Measurements from ENCODE around the gene CHN1. TPM values are rescaled to one million over a fixed set of nuclear protein-coding genes. Genes with fewer than 3 reads are reported as not detected.

Gene CHN1
- total RNA-seq, 4 donors from 2014 or later, result 7.8 to 9.7 (median 9.4) TPM

GRCh38 chr2:174901075-174901474, 104.1 kb downstream of the CHN1 start:
- no peak overlapping the region for H3K27ac ChIP-seq
- H3K4me3 ChIP-seq (replicated peaks in 1 of 3), result no peak overlapping the region
- no peak for DNase-seq

GRCh38 chr2:174897286-174897685, 107.9 kb downstream of the CHN1 start:
- Histone ChIP-seq H3K4me1 (no peaks in the 10 kb centered on the region), H3K27ac (no peak overlapping the region), H3K9me3 (no peaks in the 10 kb centered on the region), H3K4me3 (replicated peaks in 1 of 3) (no peak overlapping the region), H3K36me3 (no peaks in the 10 kb centered on the region), H3K27me3 (no peaks in the 10 kb centered on the region)
- 79 to 85% methylated on average over 6 of the region's 6 CpGs for WGBS, 2 donors
- DNase-seq, result no peak
- TF ChIP-seq POLR2A (IDR thresholded peaks at IDR 0.05), result no peak
- TF ChIP-seq, protein P1, sequence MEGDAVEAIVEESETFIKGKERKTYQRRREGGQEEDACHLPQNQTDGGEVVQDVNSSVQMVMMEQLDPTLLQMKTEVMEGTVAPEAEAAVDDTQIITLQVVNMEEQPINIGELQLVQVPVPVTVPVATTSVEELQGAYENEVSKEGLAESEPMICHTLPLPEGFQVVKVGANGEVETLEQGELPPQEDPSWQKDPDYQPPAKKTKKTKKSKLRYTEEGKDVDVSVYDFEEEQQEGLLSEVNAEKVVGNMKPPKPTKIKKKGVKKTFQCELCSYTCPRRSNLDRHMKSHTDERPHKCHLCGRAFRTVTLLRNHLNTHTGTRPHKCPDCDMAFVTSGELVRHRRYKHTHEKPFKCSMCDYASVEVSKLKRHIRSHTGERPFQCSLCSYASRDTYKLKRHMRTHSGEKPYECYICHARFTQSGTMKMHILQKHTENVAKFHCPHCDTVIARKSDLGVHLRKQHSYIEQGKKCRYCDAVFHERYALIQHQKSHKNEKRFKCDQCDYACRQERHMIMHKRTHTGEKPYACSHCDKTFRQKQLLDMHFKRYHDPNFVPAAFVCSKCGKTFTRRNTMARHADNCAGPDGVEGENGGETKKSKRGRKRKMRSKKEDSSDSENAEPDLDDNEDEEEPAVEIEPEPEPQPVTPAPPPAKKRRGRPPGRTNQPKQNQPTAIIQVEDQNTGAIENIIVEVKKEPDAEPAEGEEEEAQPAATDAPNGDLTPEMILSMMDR (IDR thresholded peaks at IDR 0.05), result no peak
- intact Hi-C loops (cut with DNase I), result no loop called here

More at GRCh38 chr2:174901075-174901474, 104.1 kb downstream of the CHN1 start:
- 73 to 78% methylated on average over 4 of the region's 4 CpGs for WGBS, 2 donors
- Histone ChIP-seq H3K9me3 (no peaks in the 10 kb centered on the region), H3K4me1 (no peaks in the 10 kb centered on the region), H3K27me3 (no peaks in the 10 kb centered on the region), H3K36me3 (no peaks in the 10 kb centered on the region)
- no peak for TF ChIP-seq POLR2A (IDR thresholded peaks at IDR 0.05)
- TF ChIP-seq, protein P1 (IDR thresholded peaks at IDR 0.05), result no peak
- intact Hi-C loops (cut with DNase I), result no loop called here

GRCh38 chr2:174893018-174893417, 112.2 kb downstream of the CHN1 start:
- Histone ChIP-seq H3K36me3 (no peaks in the 10 kb centered on the region), H3K4me1 (no peaks in the 10 kb centered on the region), H3K27ac (no peak overlapping the region), H3K4me3 (replicated peaks in 1 of 3) (no peak overlapping the region), H3K27me3 (no peaks in the 10 kb centered on the region), H3K9me3 (no peaks in the 10 kb centered on the region)
- intact Hi-C loops (cut with DNase I), result no loop called here
- TF ChIP-seq, protein P1 (IDR thresholded peaks at IDR 0.05), result no peak
- TF ChIP-seq POLR2A (IDR thresholded peaks at IDR 0.05), result no peak
- WGBS, 2 donors, result 98 to 100% methylated on average over 1 of the region's 1 CpG
- no peak for DNase-seq

DNA sequence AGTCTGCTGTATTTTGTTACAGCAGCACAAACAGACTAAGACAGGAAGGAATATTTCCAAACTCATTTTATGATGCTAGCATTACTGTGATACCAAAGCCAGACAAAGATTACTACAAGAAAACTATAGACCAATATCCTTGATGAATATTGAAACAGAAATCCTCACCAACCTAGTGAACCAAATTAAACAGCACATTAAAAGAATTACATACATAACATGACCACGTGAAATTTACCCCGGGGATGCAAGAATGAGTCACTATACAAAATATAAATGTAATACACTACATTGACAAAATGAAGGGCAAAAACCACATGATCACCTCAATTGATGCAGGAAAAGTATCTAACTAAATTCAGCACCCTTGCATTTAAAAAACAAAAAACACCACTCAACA, 112.6 kb downstream of the CHN1 start:
- TF ChIP-seq POLR2A (IDR thresholded peaks at IDR 0.05), result no peak
- TF ChIP-seq, protein P1 (IDR thresholded peaks at IDR 0.05), result no peak
- intact Hi-C loops (cut with DNase I), result no loop called here
- no peaks in the 10 kb centered on the region for H3K9me3 ChIP-seq
- H3K4me1 ChIP-seq, result no peaks in the 10 kb centered on the region
- H3K36me3 ChIP-seq, result no peaks in the 10 kb centered on the region
- H3K27me3 ChIP-seq, result no peaks in the 10 kb centered on the region
- DNase-seq, result no peak
- no peak overlapping the region for H3K4me3 ChIP-seq (replicated peaks in 1 of 3)
- WGBS, 2 donors, result 87 to 94% methylated on average over 2 of the region's 2 CpGs
- H3K27ac ChIP-seq, result no peak overlapping the region

DNA sequence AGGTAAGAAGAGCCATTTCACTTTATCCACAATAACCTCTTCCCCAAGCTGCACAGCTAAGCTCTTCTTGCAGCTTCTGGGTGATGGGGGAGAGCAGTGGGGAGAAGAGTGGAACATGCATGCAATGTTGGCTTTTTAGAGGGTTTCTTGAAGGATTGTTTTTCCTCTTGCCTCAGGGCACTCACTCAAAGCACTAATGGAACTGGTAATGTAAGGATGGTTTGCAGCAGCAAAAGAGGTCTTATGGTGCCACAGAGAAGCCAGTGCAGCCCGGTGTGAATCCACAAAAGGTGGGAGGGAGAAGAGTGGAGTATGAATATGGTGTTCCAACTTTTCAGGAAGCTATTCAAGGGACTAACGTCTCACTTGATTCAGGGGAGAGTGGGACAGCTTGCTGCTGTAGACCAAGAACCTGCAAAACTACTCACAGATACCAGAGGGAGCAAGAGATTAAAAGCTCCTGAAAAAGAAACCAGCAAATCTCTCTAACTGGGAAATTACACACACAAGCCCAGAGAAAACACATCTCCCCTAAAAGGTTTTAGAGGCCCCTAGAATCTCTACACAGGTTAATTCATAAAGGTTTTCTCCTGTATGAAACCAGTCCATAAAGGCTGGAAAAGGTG, 116.4 kb downstream of the CHN1 start:
- H3K9me3 ChIP-seq, result no peaks in the 10 kb centered on the region
- DNase-seq, result no peak
- TF ChIP-seq, protein P1 (IDR thresholded peaks at IDR 0.05), result no peak
- no peak for TF ChIP-seq POLR2A (IDR thresholded peaks at IDR 0.05)
- H3K27ac ChIP-seq, result no peak overlapping the region
- no peak overlapping the region for H3K4me3 ChIP-seq (replicated peaks in 1 of 3)
- WGBS, 2 donors, result 48 to 61% methylated on average over 2 of the region's 2 CpGs
- intact Hi-C loops (cut with DNase I), result no loop called here
- H3K27me3 ChIP-seq, result no peaks in the 10 kb centered on the region
- no peaks in the 10 kb centered on the region for H3K36me3 ChIP-seq
- H3K4me1 ChIP-seq, result no peaks in the 10 kb centered on the region

Data from thyroid gland (tissue), 4 donors.